ENCODE measurements around the gene CNOT3. TPM values are rescaled to one million over a fixed set of nuclear protein-coding genes. Genes with fewer than 3 reads are reported as not detected.

Gene CNOT3
- total and polyA plus RNA-seq, 2 of the 13 experiments (the other 11 are each of a cell fraction or from before 2014, with no cell fraction given): 4.3 to 5.8 TPM

GRCh38 chr19:54203151-54203611, 65.6 kb downstream of the CNOT3 start (continued):
- TF ChIP-seq AFF4 (CRISPR knock-in tag; IDR thresholded peaks at IDR 0.05): no peak
- 0 out of 2 replicates have a peak, but pooled peaks have one; percentile 26 for TF ChIP-seq HOXA3 (CRISPR knock-in tag; IDR thresholded peaks at IDR 0.05)
- TF ChIP-seq PATZ1 (CRISPR knock-in tag; IDR thresholded peaks at IDR 0.05): 0 out of 2 replicates have a peak, but pooled peaks have one; percentile 1
- TF ChIP-seq ZNF574 (CRISPR knock-in tag; IDR thresholded peaks at IDR 0.05): peak; percentile 64
- TF ChIP-seq ZNF263 (CRISPR knock-in tag; IDR thresholded peaks at IDR 0.05): no peak
- no peak for TF ChIP-seq ZSCAN9 (CRISPR knock-in tag; IDR thresholded peaks at IDR 0.05; ENCODE audit: borderline replicate concordance)
- peak; percentile 34 for TF ChIP-seq FOSL2 (CRISPR knock-in tag; IDR thresholded peaks at IDR 0.05)
- no peak for TF ChIP-seq ZNF816 (CRISPR knock-in tag; IDR thresholded peaks at IDR 0.05; ENCODE audit: borderline replicate concordance)
- no peak for TF ChIP-seq ZNF280B (CRISPR knock-in tag; IDR thresholded peaks at IDR 0.05; ENCODE audit: borderline replicate concordance)
- no peak for TF ChIP-seq ZNF619 (CRISPR knock-in tag; IDR thresholded peaks at IDR 0.05)
- peak; percentile 29; the same call in 1 of the 2 replicates for TF ChIP-seq SOX5 (CRISPR knock-in tag; IDR thresholded peaks at IDR 0.05; ENCODE audit: borderline replicate concordance)
- TF ChIP-seq ZNF770 (CRISPR knock-in tag; IDR thresholded peaks at IDR 0.05): peak; percentile 37; the same call in 1 of the 2 replicates
- TF ChIP-seq TOPORS (CRISPR knock-in tag; IDR thresholded peaks at IDR 0.05): no peak
- no peak for TF ChIP-seq RNF2 (conservative IDR thresholded peaks at IDR 0.05; ENCODE audit: low read depth)
- no peak for TF ChIP-seq HCFC1 (IDR thresholded peaks at IDR 0.05; ENCODE audit: low read depth, low read length)
- no peak for TF ChIP-seq MTA1 (CRISPR knock-in tag; IDR thresholded peaks at IDR 0.05; ENCODE audit: borderline replicate concordance)
- TF ChIP-seq MXI1 (IDR thresholded peaks at IDR 0.05; ENCODE audit: borderline replicate concordance, low read depth, low read length): no peak; the same call in 2 of the 3 replicates
- TF ChIP-seq SNAI1 (CRISPR knock-in tag; IDR thresholded peaks at IDR 0.05; ENCODE audit: borderline replicate concordance): no peak

Data from HepG2 (cell line).